Left lung (tissue), 10 donors: ENCODE measurements around the gene SSBP1. TPM values are rescaled to one million over a fixed set of nuclear protein-coding genes. Genes with fewer than 3 reads are reported as not detected.

ENCODE experiments used
- ATAC-seq: fragments of 200-7000 bp; cut with Tn5 transposase; one replicate; pipeline ENCODE4 v1.9.1; 2020; ENCODE audit warnings: moderate library complexity
- DNase-seq, 4 donors: peaks; one replicate each; pipeline ENCODE4 v3.0.0-alpha.2; 2013 to 2020
- H3K27ac ChIP-seq, 2 donors: fragments of 200-600 bp; sonication (generic) in 1 of 2; one replicate each; pipeline versions ENCODE4 v1.5.0 to v1.8.0; 2020 to 2021
- H3K27me3 ChIP-seq, 2 donors: fragments of 200-600 bp; sonication (generic) in 1 of 2; one replicate each; pipeline versions ENCODE4 v1.5.0 to v1.8.0; 2020 to 2021
- H3K36me3 ChIP-seq, 2 donors: fragments of 200-600 bp; sonication (generic) in 1 of 2; one replicate each; pipeline versions ENCODE4 v1.5.0 to v1.8.0; 2020 to 2021
- H3K4me1 ChIP-seq, 2 donors: fragments of 200-600 bp; one replicate each; pipeline ENCODE4 v1.8.0; 2021
- H3K4me3 ChIP-seq, 2 donors: fragments of 200-600 bp; sonication (generic) in 1 of 2; one replicate each; pipeline versions ENCODE4 v1.5.0 to v1.8.0; 2020 to 2021; ENCODE audit warnings: mild to moderate bottlenecking in 1 of 2
- H3K9me3 ChIP-seq, 2 donors: fragments of 200-600 bp; sonication (generic) in 1 of 2; one replicate each; pipeline versions ENCODE4 v1.5.0 to v1.8.0; 2020 to 2021
- CTCF ChIP-seq, 2 donors: fragments of 200-600 bp; sonication (generic) in 1 of 2; IDR thresholded peaks; one replicate each; pipeline versions ENCODE4 v1.5.0 to v1.8.0; 2021; ENCODE audit warnings: antibody characterized with exemption in 2 of 2
- intact Hi-C, 2 donors: fragments of 100-400 bp; cut with DNase I; formaldehyde crosslinking; loops; one replicate each; pipeline versions ENCODE4 v1.11.2 to v1.14.2; 2022
- polyA plus RNA-seq, 6 donors: library from polyadenylated mRNA; unstranded; fragments of 120-200 nt; gene quantifications; one replicate each; pipeline ENCODE4 v1.2.1, GENCODE V29; 2013; ENCODE audit not compliant: insufficient read length in 6 of 6
- total RNA-seq, 2 donors: library from RNA; stranded (reverse); fragmentation: NEBNext Ultra II Directional; extraction: Animal tissue kit (Norgen Biotek cat#: 25700); gene quantifications; one replicate each; pipeline ENCODE4 v1.2.1, GENCODE V29; 2021
- donor health status: DM: no; HTN: yes; CAD: no.
- donor health status: DM: no; HTN: no; CAD: no.

Gene SSBP1
- total and polyA plus RNA-seq, 8 donors: 71.6 to 130 (median 118) TPM

- H3K27ac ChIP-seq: no peak overlapping the region
- H3K36me3 ChIP-seq: no peaks in the 10 kb centered on the region
- H3K4me3 ChIP-seq: no peak overlapping the region
- no peak for TF ChIP-seq CTCF (IDR thresholded peaks at IDR 0.05)
- intact Hi-C loops: no loop called here
- H3K4me1 ChIP-seq: no peaks in the 10 kb centered on the region
- no peak for ATAC-seq
- H3K27me3 ChIP-seq: no peaks in the 10 kb centered on the region
- no peaks in the 10 kb centered on the region for H3K9me3 ChIP-seq
- no peak for DNase-seq
These were observed 24.3 kb upstream of the SSBP1 start for GRCh38 chr7:141713890-141714289.

- H3K9me3 ChIP-seq: no peaks in the 10 kb centered on the region
- H3K4me3 ChIP-seq: no peak overlapping the region
- intact Hi-C loops: no loop called here
- TF ChIP-seq CTCF (IDR thresholded peaks at IDR 0.05): no peak
- no peaks in the 10 kb centered on the region for H3K27me3 ChIP-seq
- ATAC-seq: no peak
- no peaks in the 10 kb centered on the region for H3K4me1 ChIP-seq
- no peak overlapping the region for H3K27ac ChIP-seq
- DNase-seq: no peak
- H3K36me3 ChIP-seq: no peaks in the 10 kb centered on the region
These were observed 23.6 kb upstream of the SSBP1 start for GRCh38 chr7:141714571-141714970.

GRCh38 chr7:141715018-141715417 is 23.1 kb upstream of the SSBP1 start:
- no peak overlapping the region for H3K4me3 ChIP-seq
- no peaks in the 10 kb centered on the region for H3K36me3 ChIP-seq
- ATAC-seq: no peak
- intact Hi-C loops: no loop called here
- DNase-seq: no peak
- no peak for TF ChIP-seq CTCF (IDR thresholded peaks at IDR 0.05)
- no peaks in the 10 kb centered on the region for H3K9me3 ChIP-seq
- H3K27me3 ChIP-seq: no peaks in the 10 kb centered on the region
- no peak overlapping the region for H3K27ac ChIP-seq
- H3K4me1 ChIP-seq: no peaks in the 10 kb centered on the region

- Histone ChIP-seq H3K9me3 (no peaks in the 10 kb centered on the region), H3K4me3 (no peak overlapping the region), H3K27me3 (no peaks in the 10 kb centered on the region), H3K4me1 (no peaks in the 10 kb centered on the region), H3K36me3 (no peaks in the 10 kb centered on the region), H3K27ac (no peak overlapping the region)
- intact Hi-C loops: no loop called here
- no peak for TF ChIP-seq CTCF (IDR thresholded peaks at IDR 0.05)
- ATAC-seq: no peak
- DNase-seq: no peak
These were observed 22.1 kb upstream of the SSBP1 start for GRCh38 chr7:141715794-141716689.

GRCh38 chr7:141717450-141717849 is 20.7 kb upstream of the SSBP1 start:
- Histone ChIP-seq H3K36me3 (no peaks in the 10 kb centered on the region), H3K27me3 (no peaks in the 10 kb centered on the region), H3K4me3 (no peak overlapping the region), H3K4me1 (no peaks in the 10 kb centered on the region), H3K9me3 (no peaks in the 10 kb centered on the region), H3K27ac (no peak overlapping the region)
- TF ChIP-seq CTCF (IDR thresholded peaks at IDR 0.05): no peak
- intact Hi-C loops: no loop called here
- DNase-seq (no peak), ATAC-seq (no peak)
